Parathyroid adenoma (tissue), 2 donors: Measurements from ENCODE around the gene NGEF.

Experiments
- H2AFZ ChIP-seq: fragments of 300-600 bp; sonication (generic); one replicate; pipeline ENCODE4 v1.7.0; 2017; ENCODE audit warnings: antibody characterized with exemption, mild to moderate bottlenecking
- H3K27ac ChIP-seq: fragments of 300-600 bp; sonication (generic); one replicate; pipeline ENCODE4 v1.7.0; 2017
- H3K27me3 ChIP-seq: fragments of 300-600 bp; sonication (generic); one replicate; pipeline ENCODE4 v1.7.0; 2017; ENCODE audit warnings: low read length; ENCODE audit not compliant: control insufficient read depth, insufficient read depth
- H3K36me3 ChIP-seq: fragments of 300-600 bp; sonication (generic); one replicate; pipeline ENCODE4 v1.7.0; 2017; ENCODE audit warnings: low read length; ENCODE audit not compliant: control insufficient read depth, insufficient read depth
- H3K4me1 ChIP-seq: fragments of 300-600 bp; sonication (generic); one replicate; pipeline ENCODE4 v1.7.0; 2017; ENCODE audit warnings: control low read depth
- H3K4me2 ChIP-seq: fragments of 300-600 bp; sonication (generic); one replicate; pipeline ENCODE4 v1.7.0; 2017; ENCODE audit warnings: low read length
- H3K4me3 ChIP-seq: fragments of 300-600 bp; sonication (generic); one replicate; pipeline ENCODE4 v1.7.0; 2017; ENCODE audit warnings: low read depth, low read length
- H3K79me2 ChIP-seq: fragments of 300-600 bp; sonication (generic); one replicate; pipeline ENCODE4 v1.7.0; 2017; ENCODE audit warnings: control low read depth
- H3K9ac ChIP-seq: fragments of 300-600 bp; sonication (generic); one replicate; pipeline ENCODE4 v1.7.0; 2017; ENCODE audit warnings: mild to moderate bottlenecking
- H3K9me3 ChIP-seq: fragments of 300-600 bp; sonication (generic); one replicate; pipeline ENCODE4 v1.7.0; 2017; ENCODE audit warnings: low read length; ENCODE audit not compliant: control insufficient read depth
- TF ChIP-seq, protein P1 (sequence below): fragments of 300-600 bp; sonication (generic); IDR thresholded peaks from one replicate; pipeline ENCODE4 v1.7.0; 2017; ENCODE audit warnings: antibody characterized with exemption, mild to moderate bottlenecking
- donor health status: primary hyperparathyroidism.

The NGEF gene

DNA sequence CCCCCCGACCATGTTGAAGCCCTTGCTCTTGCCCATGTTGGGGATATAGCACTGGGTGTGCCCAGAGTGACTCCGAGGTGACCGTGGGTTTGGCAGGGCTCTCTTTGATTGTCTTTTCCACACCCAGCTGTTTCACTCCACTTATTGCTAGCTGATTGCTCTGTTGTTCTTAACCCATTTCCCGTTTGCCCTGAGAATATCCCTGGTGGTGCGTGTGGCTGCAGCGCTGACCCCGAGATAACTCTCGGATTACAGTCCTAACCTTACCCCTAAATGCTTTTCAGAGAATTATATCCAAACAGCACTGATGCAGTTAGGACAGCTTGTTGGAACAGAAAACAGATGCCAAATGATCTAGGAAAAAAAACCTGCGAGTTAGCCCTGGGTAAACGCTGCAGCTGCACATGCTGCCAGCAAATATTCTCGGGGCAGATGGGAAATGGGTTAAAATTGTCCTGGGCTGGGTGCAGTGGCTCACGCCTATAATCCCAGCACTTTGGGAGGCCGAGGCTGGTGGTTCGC, 177.3 kb downstream of the NGEF start:
- Histone ChIP-seq H3K27ac (no peak overlapping the region), H2AFZ (no peak overlapping the region), H3K36me3 (no peaks in the 10 kb centered on the region), H3K4me2 (no peak overlapping the region), H3K27me3 (no peaks in the 10 kb centered on the region), H3K9me3 (no peaks in the 10 kb centered on the region), H3K79me2 (peaks cover 3% of the 10 kb centered on the region), H3K9ac (no peak overlapping the region), H3K4me3 (no peak overlapping the region), H3K4me1 (peaks cover 41% of the 10 kb centered on the region)
- TF ChIP-seq, protein P1, sequence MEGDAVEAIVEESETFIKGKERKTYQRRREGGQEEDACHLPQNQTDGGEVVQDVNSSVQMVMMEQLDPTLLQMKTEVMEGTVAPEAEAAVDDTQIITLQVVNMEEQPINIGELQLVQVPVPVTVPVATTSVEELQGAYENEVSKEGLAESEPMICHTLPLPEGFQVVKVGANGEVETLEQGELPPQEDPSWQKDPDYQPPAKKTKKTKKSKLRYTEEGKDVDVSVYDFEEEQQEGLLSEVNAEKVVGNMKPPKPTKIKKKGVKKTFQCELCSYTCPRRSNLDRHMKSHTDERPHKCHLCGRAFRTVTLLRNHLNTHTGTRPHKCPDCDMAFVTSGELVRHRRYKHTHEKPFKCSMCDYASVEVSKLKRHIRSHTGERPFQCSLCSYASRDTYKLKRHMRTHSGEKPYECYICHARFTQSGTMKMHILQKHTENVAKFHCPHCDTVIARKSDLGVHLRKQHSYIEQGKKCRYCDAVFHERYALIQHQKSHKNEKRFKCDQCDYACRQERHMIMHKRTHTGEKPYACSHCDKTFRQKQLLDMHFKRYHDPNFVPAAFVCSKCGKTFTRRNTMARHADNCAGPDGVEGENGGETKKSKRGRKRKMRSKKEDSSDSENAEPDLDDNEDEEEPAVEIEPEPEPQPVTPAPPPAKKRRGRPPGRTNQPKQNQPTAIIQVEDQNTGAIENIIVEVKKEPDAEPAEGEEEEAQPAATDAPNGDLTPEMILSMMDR: no peak

DNA sequence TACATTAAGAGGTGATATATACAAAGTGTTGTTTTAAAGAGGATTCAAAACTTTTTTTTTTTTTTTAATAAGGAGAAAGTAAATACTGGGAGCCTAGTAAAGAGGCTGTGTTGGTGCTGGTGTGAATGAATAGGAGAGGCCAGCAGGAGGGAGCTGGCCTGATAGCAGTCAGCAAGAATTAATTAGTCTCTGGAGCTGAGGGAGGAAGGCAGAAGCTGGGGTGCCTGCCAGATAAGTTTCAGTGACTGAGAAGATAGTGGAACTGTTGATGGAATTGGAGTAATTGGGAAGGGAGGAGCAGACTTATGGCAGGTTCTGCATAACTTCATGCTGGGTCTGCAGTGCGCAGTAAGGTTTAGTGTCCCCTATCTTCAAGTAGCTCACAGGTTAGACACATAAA, 179.2 kb downstream of the NGEF start:
- H2AFZ ChIP-seq: no peak overlapping the region
- no peaks in the 10 kb centered on the region for H3K36me3 ChIP-seq
- peaks cover 27% of the 10 kb centered on the region for H3K4me1 ChIP-seq
- H3K4me3 ChIP-seq: peak overlapping the region; percentile 27
- TF ChIP-seq, protein P1: no peak
- no peak overlapping the region for H3K9ac ChIP-seq
- H3K9me3 ChIP-seq: no peaks in the 10 kb centered on the region
- H3K27ac ChIP-seq: no peak overlapping the region
- H3K4me2 ChIP-seq: peak overlapping the region; percentile 58
- H3K79me2 ChIP-seq: no peaks in the 10 kb centered on the region
- no peaks in the 10 kb centered on the region for H3K27me3 ChIP-seq

DNA sequence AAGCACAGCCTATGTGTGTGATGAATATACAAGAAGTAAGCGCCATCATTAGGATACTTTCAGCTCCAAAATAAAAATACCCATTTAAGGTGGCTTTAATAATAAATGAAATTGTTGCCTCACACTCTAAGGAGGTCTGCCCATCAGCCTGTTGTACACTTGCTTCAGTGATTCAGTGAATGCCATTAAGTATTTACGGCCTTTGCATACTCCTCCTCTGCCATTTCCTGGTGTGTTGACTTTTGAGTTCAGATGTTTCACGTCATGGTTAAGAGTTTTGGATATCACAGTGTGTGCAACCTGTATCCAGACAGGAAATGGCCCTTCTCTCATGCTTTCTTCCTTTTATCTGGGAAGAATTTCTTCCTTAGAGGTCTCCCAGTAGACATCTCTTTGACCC, 181.6 kb downstream of the NGEF start:
- Histone ChIP-seq H3K36me3 (no peaks in the 10 kb centered on the region), H3K9ac (no peak overlapping the region), H3K4me1 (peaks cover 16% of the 10 kb centered on the region), H2AFZ (no peak overlapping the region), H3K9me3 (no peaks in the 10 kb centered on the region), H3K27me3 (no peaks in the 10 kb centered on the region), H3K79me2 (peaks cover 4% of the 10 kb centered on the region), H3K4me3 (no peak overlapping the region), H3K4me2 (no peak overlapping the region), H3K27ac (no peak overlapping the region)
- TF ChIP-seq, protein P1: no peak

DNA sequence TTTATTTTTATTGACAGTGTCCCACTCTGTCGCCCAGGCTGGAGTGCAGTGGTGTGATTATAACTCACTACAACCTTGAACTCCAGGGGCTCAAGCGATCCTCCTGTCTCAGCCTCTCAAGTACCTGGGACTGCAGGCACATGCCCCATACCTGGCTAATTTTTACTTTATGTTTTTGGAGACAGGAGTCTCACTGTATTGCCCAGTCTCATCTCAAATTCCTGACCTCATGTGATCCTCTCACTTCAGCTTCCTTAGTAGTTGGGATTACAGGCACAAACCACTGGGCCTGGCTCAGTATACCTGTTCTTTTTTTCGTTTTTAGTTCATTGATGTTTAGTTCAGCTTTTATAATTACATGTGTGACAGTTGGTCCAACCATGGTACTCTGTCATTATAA, 183.1 kb downstream of the NGEF start:
- Histone ChIP-seq H3K27ac (no peak overlapping the region), H3K36me3 (no peaks in the 10 kb centered on the region), H3K4me2 (no peak overlapping the region), H3K79me2 (peaks cover 10% of the 10 kb centered on the region), H3K27me3 (no peaks in the 10 kb centered on the region), H3K9me3 (no peaks in the 10 kb centered on the region), H3K9ac (no peak overlapping the region), H3K4me3 (no peak overlapping the region), H3K4me1 (peaks cover 16% of the 10 kb centered on the region), H2AFZ (no peak overlapping the region)
- TF ChIP-seq, protein P1: no peak
